Activated CD4-positive, alpha-beta T cell treated with anti-CD3 and anti-CD28 coated beads, Interleukin-2, amount 50 U/mL, for 1 hour (primary cell): ENCODE data around the gene C3orf20.

Experiments used
- DNase-seq: peaks from one replicate; pipeline ENCODE4 v3.0.0-alpha.2; 2020

The C3orf20 gene

GRCh38 chr3:14779069-14779685 lies 104.2 kb downstream of the C3orf20 start:
- no peak for DNase-seq

- DNase-seq = peak; percentile 16
Measured at GRCh38 chr3:14780927-14781507, 106.1 kb downstream of the C3orf20 start.

- no peak for DNase-seq
Measured at GRCh38 chr3:14783480-14784086, 108.6 kb downstream of the C3orf20 start.

GRCh38 chr3:14784087-14784681 lies 109.2 kb downstream of the C3orf20 start:
- DNase-seq = no peak

GRCh38 chr3:14785207-14786155 lies 110.5 kb downstream of the C3orf20 start:
- no peak for DNase-seq

- no peak for DNase-seq
Measured at GRCh38 chr3:14786369-14786768, 111.4 kb downstream of the C3orf20 start.

- no peak for DNase-seq
Measured at GRCh38 chr3:14787630-14788029, 112.7 kb downstream of the C3orf20 start.

GRCh38 chr3:14788644-14789043 lies 113.7 kb downstream of the C3orf20 start:
- DNase-seq = no peak

- DNase-seq = no peak
Measured at GRCh38 chr3:14789221-14789620, 114.3 kb downstream of the C3orf20 start.

GRCh38 chr3:14789640-14790285 lies 114.8 kb downstream of the C3orf20 start:
- DNase-seq = no peak

GRCh38 chr3:14791343-14791945 lies 116.5 kb downstream of the C3orf20 start:
- peak; percentile 54 for DNase-seq

- DNase-seq = no peak
Measured at GRCh38 chr3:14792691-14793121, 117.8 kb downstream of the C3orf20 start.

GRCh38 chr3:14793126-14793857 lies 118.4 kb downstream of the C3orf20 start:
- no peak for DNase-seq

- no peak for DNase-seq
Measured at GRCh38 chr3:14793858-14794234, 118.9 kb downstream of the C3orf20 start.

- no peak for DNase-seq
Measured at GRCh38 chr3:14794435-14794834, 119.5 kb downstream of the C3orf20 start.

- DNase-seq = no peak
Measured at GRCh38 chr3:14795996-14796395, 121.1 kb downstream of the C3orf20 start.

- DNase-seq = no peak
Measured at GRCh38 chr3:14796403-14797077, 121.6 kb downstream of the C3orf20 start.

GRCh38 chr3:14797731-14798130 lies 122.8 kb downstream of the C3orf20 start:
- no peak for DNase-seq

- no peak for DNase-seq
Measured at GRCh38 chr3:14798231-14798630, 123.3 kb downstream of the C3orf20 start.

GRCh38 chr3:14799146-14799545 lies 124.2 kb downstream of the C3orf20 start:
- DNase-seq = no peak

- no peak for DNase-seq
Measured at GRCh38 chr3:14801031-14801430, 126.1 kb downstream of the C3orf20 start.
